Neural crest cell (in vitro differentiated cells): ENCODE results near the gene SLC4A8. TPM values are rescaled to one million over a fixed set of nuclear protein-coding genes. Genes with fewer than 3 reads are reported as not detected.
"Not testable (repeated sequence)": the region's sequence is repeated elsewhere in the genome, so short reads cannot be mapped to it uniquely, and the experiment has no call there.

Experiments
- DNase-seq: peaks from one replicate; pipeline ENCODE4 v3.0.0; 2021; ENCODE audit warnings: low read depth, mixed read lengths, low spot score
- H3K27ac Mint-ChIP-seq: one replicate; pipeline ENCODE4 v1.8.0; 2021; ENCODE audit warnings: mild to moderate bottlenecking, mixed read lengths; ENCODE audit not compliant: unreplicated experiment
- H3K27me3 Mint-ChIP-seq: 2 replicates; pipeline ENCODE4 v1.8.0; 2021; ENCODE audit warnings: low read depth, mild to moderate bottlenecking, mixed read lengths
- H3K36me3 Mint-ChIP-seq: 2 replicates; pipeline ENCODE4 v1.8.0; 2021; ENCODE audit warnings: low read depth, mild to moderate bottlenecking, mixed read lengths
- H3K4me1 Mint-ChIP-seq: 2 replicates; pipeline ENCODE4 v1.8.0; 2021; ENCODE audit warnings: mixed read lengths
- H3K4me3 Mint-ChIP-seq: one replicate; pipeline ENCODE4 v1.8.0; 2021; ENCODE audit warnings: mild to moderate bottlenecking, mixed read lengths
- H3K9me3 Mint-ChIP-seq: 2 replicates; pipeline ENCODE4 v1.8.0; 2021; ENCODE audit warnings: mixed read lengths
- CTCF ChIP-seq: fragments of 200-600 bp; sonication (generic); conservative IDR thresholded peaks from 2 replicates; pipeline ENCODE4 v1.5.0; 2021; ENCODE audit warnings: antibody characterized with exemption, mild to moderate bottlenecking
- total RNA-seq: library from RNA; stranded (reverse); gene quantifications from 2 replicates; pipeline ENCODE4 v1.2.1, GENCODE V29; 2021

SLC4A8 gene
- total RNA-seq, 1 donor from 2014 or later = 33.8 TPM

- Mint-ChIP-seq H3K27me3 (no peaks in the 10 kb centered on the region), H3K27ac (no peak overlapping the region)
- no peak for DNase-seq
Observed at GRCh38 chr12:51505360-51506105, 80.9 kb downstream of the SLC4A8 start.

GRCh38 chr12:51507178-51507577 lies 82.5 kb downstream of the SLC4A8 start:
- no peak overlapping the region for H3K4me3 Mint-ChIP-seq

More at GRCh38 chr12:51505360-51506105, 80.9 kb downstream of the SLC4A8 start:
- Mint-ChIP-seq H3K9me3 (no peaks in the 10 kb centered on the region), H3K36me3 (peaks cover 6% of the 10 kb centered on the region), H3K4me3 (no peak overlapping the region), H3K4me1 (no peaks in the 10 kb centered on the region)
- no peak for TF ChIP-seq CTCF

GRCh38 chr12:51508285-51508684 lies 83.7 kb downstream of the SLC4A8 start:
- Mint-ChIP-seq H3K27ac (no peak overlapping the region), H3K27me3 (no peaks in the 10 kb centered on the region), H3K4me1 (no peaks in the 10 kb centered on the region), H3K36me3 (peaks cover 4% of the 10 kb centered on the region), H3K4me3 (no peak overlapping the region), H3K9me3 (no peaks in the 10 kb centered on the region)
- DNase-seq = no peak
- no peak for TF ChIP-seq CTCF

More at GRCh38 chr12:51507178-51507577, 82.5 kb downstream of the SLC4A8 start:
- H3K27me3 Mint-ChIP-seq = no peaks in the 10 kb centered on the region
- no peak for DNase-seq
- no peaks in the 10 kb centered on the region for H3K9me3 Mint-ChIP-seq
- no peak overlapping the region for H3K27ac Mint-ChIP-seq
- TF ChIP-seq CTCF = no peak
- no peaks in the 10 kb centered on the region for H3K4me1 Mint-ChIP-seq
- H3K36me3 Mint-ChIP-seq = peaks cover 4% of the 10 kb centered on the region

- no peak for TF ChIP-seq CTCF
- peaks cover 4% of the 10 kb centered on the region for H3K36me3 Mint-ChIP-seq
- no peak for DNase-seq
- no peak overlapping the region for H3K27ac Mint-ChIP-seq
- no peak overlapping the region for H3K4me3 Mint-ChIP-seq
- H3K9me3 Mint-ChIP-seq = no peaks in the 10 kb centered on the region
- no peaks in the 10 kb centered on the region for H3K27me3 Mint-ChIP-seq
- H3K4me1 Mint-ChIP-seq = no peaks in the 10 kb centered on the region
Observed at GRCh38 chr12:51511546-51512260, 87.1 kb downstream of the SLC4A8 start.

- no peak overlapping the region for H3K4me3 Mint-ChIP-seq
- DNase-seq = no peak
- H3K27me3 Mint-ChIP-seq = no peaks in the 10 kb centered on the region
- no peak overlapping the region for H3K27ac Mint-ChIP-seq
- H3K4me1 Mint-ChIP-seq = no peaks in the 10 kb centered on the region
- TF ChIP-seq CTCF = no peak
- peaks cover 4% of the 10 kb centered on the region for H3K36me3 Mint-ChIP-seq
- H3K9me3 Mint-ChIP-seq = no peaks in the 10 kb centered on the region
Observed at GRCh38 chr12:51512438-51512837, 87.8 kb downstream of the SLC4A8 start.

- not testable (repeated sequence) for H3K27ac Mint-ChIP-seq, H3K9me3 Mint-ChIP-seq, DNase-seq
Observed at GRCh38 chr12:51515037-51515436, 90.4 kb downstream of the SLC4A8 start.

More at GRCh38 chr12:51515037-51515436, 90.4 kb downstream of the SLC4A8 start:
- H3K4me3 Mint-ChIP-seq, H3K27me3 Mint-ChIP-seq, H3K4me1 Mint-ChIP-seq, H3K36me3 Mint-ChIP-seq: not testable (repeated sequence)
